HEK293 (cell line): Measurements from ENCODE around the gene ARV1.

Experiments used
- BCL11A ChIP-seq: fragments of 450-650 bp; formaldehyde crosslinking; IDR thresholded peaks from 2 replicates; pipeline ENCODE4 v1.5.1; 2016; ENCODE audit warnings: low read depth, missing biosample characterization, missing genetic modification characterization
- BCL11B ChIP-seq: fragments of 450-650 bp; formaldehyde crosslinking; IDR thresholded peaks from 2 replicates; pipeline ENCODE4 v1.5.1; 2016; ENCODE audit warnings: low read depth, missing biosample characterization, missing genetic modification characterization
- IKZF3 ChIP-seq: fragments of 450-650 bp; IDR thresholded peaks from 2 replicates; pipeline ENCODE4 v1.5.0; 2018; ENCODE audit warnings: missing biosample characterization, mild to moderate bottlenecking, missing genetic modification characterization, moderate library complexity
- REPIN1 ChIP-seq: fragments of 450-650 bp; formaldehyde crosslinking; IDR thresholded peaks from 2 replicates; pipeline ENCODE4 v1.5.1; 2017; ENCODE audit warnings: missing biosample characterization, missing genetic modification characterization, low read depth
- SP2 ChIP-seq: fragments of 450-650 bp; formaldehyde crosslinking; IDR thresholded peaks from 2 replicates; pipeline ENCODE4 v1.5.1; 2016; ENCODE audit warnings: missing biosample characterization, missing genetic modification characterization
- WT1 ChIP-seq: fragments of 450-650 bp; formaldehyde crosslinking; IDR thresholded peaks from 2 replicates; pipeline ENCODE4 v1.5.1; 2016; ENCODE audit warnings: missing biosample characterization, missing genetic modification characterization
- YY2 ChIP-seq: fragments of 450-650 bp; formaldehyde crosslinking; IDR thresholded peaks from 2 replicates; pipeline ENCODE4 v1.5.1; 2016; ENCODE audit warnings: missing biosample characterization, missing genetic modification characterization
- ZBTB20 ChIP-seq: fragments of 450-650 bp; formaldehyde crosslinking; IDR thresholded peaks from 2 replicates; pipeline ENCODE4 v1.5.1; 2016; ENCODE audit warnings: missing biosample characterization, missing genetic modification characterization
- ZBTB8A ChIP-seq: fragments of 450-650 bp; formaldehyde crosslinking; IDR thresholded peaks from 2 replicates; pipeline ENCODE4 v1.5.1; 2016; ENCODE audit warnings: missing biosample characterization, missing genetic modification characterization
- ZFP37 ChIP-seq: fragments of 450-650 bp; formaldehyde crosslinking; IDR thresholded peaks from 2 replicates; pipeline ENCODE4 v1.5.1; 2016; ENCODE audit warnings: missing biosample characterization, missing genetic modification characterization
- ZNF121 ChIP-seq: fragments of 450-650 bp; formaldehyde crosslinking; IDR thresholded peaks from 2 replicates; pipeline ENCODE4 v1.5.1; 2016; ENCODE audit warnings: missing biosample characterization, missing genetic modification characterization
- ZNF133 ChIP-seq: fragments of 450-650 bp; formaldehyde crosslinking; IDR thresholded peaks from 2 replicates; pipeline ENCODE4 v1.5.1; 2016; ENCODE audit warnings: missing biosample characterization, missing genetic modification characterization
- ZNF146 ChIP-seq: fragments of 450-650 bp; formaldehyde crosslinking; IDR thresholded peaks from 2 replicates; pipeline ENCODE4 v1.5.1; 2016; ENCODE audit warnings: missing biosample characterization, missing genetic modification characterization
- ZNF202 ChIP-seq: fragments of 450-650 bp; formaldehyde crosslinking; IDR thresholded peaks from 2 replicates; pipeline ENCODE4 v1.5.1; 2016; ENCODE audit warnings: missing biosample characterization, missing genetic modification characterization, borderline replicate concordance
- ZNF324 ChIP-seq: fragments of 450-650 bp; formaldehyde crosslinking; IDR thresholded peaks from 2 replicates; pipeline ENCODE4 v1.5.1; 2016; ENCODE audit warnings: missing biosample characterization, missing genetic modification characterization
- ZNF335 ChIP-seq: fragments of 450-650 bp; formaldehyde crosslinking; conservative IDR thresholded peaks from 2 replicates; pipeline ENCODE4 v1.5.1; 2016; ENCODE audit warnings: missing biosample characterization, missing genetic modification characterization
- ZNF366 ChIP-seq: fragments of 450-650 bp; formaldehyde crosslinking; conservative IDR thresholded peaks from 2 replicates; pipeline ENCODE4 v1.5.1; 2016; ENCODE audit warnings: missing biosample characterization, missing genetic modification characterization
- ZNF391 ChIP-seq: fragments of 450-650 bp; formaldehyde crosslinking; IDR thresholded peaks from 2 replicates; pipeline ENCODE4 v1.5.1; 2016; ENCODE audit warnings: low read depth, missing biosample characterization, missing genetic modification characterization, borderline replicate concordance
- ZNF404 ChIP-seq: fragments of 450-650 bp; formaldehyde crosslinking; IDR thresholded peaks from 2 replicates; pipeline ENCODE4 v1.5.1; 2017; ENCODE audit warnings: missing biosample characterization, missing genetic modification characterization
- ZNF530 ChIP-seq: fragments of 450-650 bp; formaldehyde crosslinking; IDR thresholded peaks from 2 replicates; pipeline ENCODE4 v1.5.1; 2016; ENCODE audit warnings: low read depth, missing biosample characterization, missing genetic modification characterization
- ZNF558 ChIP-seq: fragments of 450-650 bp; formaldehyde crosslinking; IDR thresholded peaks from 2 replicates; pipeline ENCODE4 v1.5.1; 2016; ENCODE audit warnings: missing biosample characterization, missing genetic modification characterization
- ZNF747 ChIP-seq: fragments of 450-650 bp; formaldehyde crosslinking; IDR thresholded peaks from 2 replicates; pipeline ENCODE4 v1.5.1; 2016; ENCODE audit warnings: missing biosample characterization, missing genetic modification characterization
- ZNF791 ChIP-seq: fragments of 450-650 bp; formaldehyde crosslinking; IDR thresholded peaks from 2 replicates; pipeline ENCODE4 v1.5.1; 2016; ENCODE audit warnings: missing biosample characterization, missing genetic modification characterization
- ZSCAN30 ChIP-seq: fragments of 450-650 bp; IDR thresholded peaks from 2 replicates; pipeline ENCODE4 v1.5.1; 2018; ENCODE audit warnings: missing biosample characterization, mild to moderate bottlenecking, missing genetic modification characterization, moderate library complexity
- TF ChIP-seq, protein P1 (sequence below): fragments of 450-650 bp; formaldehyde crosslinking; IDR thresholded peaks from 2 replicates; pipeline ENCODE4 v1.5.1; 2016; ENCODE audit warnings: missing biosample characterization, missing genetic modification characterization
- TF ChIP-seq, protein P2 (sequence below): fragments of 450-650 bp; formaldehyde crosslinking; IDR thresholded peaks from 2 replicates; pipeline ENCODE4 v1.5.1; 2016; ENCODE audit warnings: missing biosample characterization, missing genetic modification characterization
- TF ChIP-seq, protein P3 (sequence below): fragments of 450-650 bp; formaldehyde crosslinking; conservative IDR thresholded peaks from 2 replicates; pipeline ENCODE4 v1.5.1; 2016; ENCODE audit warnings: low read depth, missing biosample characterization, missing genetic modification characterization
- TF ChIP-seq, protein P4 (sequence below): fragments of 450-650 bp; formaldehyde crosslinking; IDR thresholded peaks from 2 replicates; pipeline ENCODE4 v1.5.1; 2016; ENCODE audit warnings: missing biosample characterization, missing genetic modification characterization
- TF ChIP-seq, protein P5 (sequence below): fragments of 450-650 bp; formaldehyde crosslinking; IDR thresholded peaks from 2 replicates; pipeline ENCODE4 v1.5.1; 2017; ENCODE audit warnings: missing biosample characterization, missing genetic modification characterization

Gene ARV1

DNA sequence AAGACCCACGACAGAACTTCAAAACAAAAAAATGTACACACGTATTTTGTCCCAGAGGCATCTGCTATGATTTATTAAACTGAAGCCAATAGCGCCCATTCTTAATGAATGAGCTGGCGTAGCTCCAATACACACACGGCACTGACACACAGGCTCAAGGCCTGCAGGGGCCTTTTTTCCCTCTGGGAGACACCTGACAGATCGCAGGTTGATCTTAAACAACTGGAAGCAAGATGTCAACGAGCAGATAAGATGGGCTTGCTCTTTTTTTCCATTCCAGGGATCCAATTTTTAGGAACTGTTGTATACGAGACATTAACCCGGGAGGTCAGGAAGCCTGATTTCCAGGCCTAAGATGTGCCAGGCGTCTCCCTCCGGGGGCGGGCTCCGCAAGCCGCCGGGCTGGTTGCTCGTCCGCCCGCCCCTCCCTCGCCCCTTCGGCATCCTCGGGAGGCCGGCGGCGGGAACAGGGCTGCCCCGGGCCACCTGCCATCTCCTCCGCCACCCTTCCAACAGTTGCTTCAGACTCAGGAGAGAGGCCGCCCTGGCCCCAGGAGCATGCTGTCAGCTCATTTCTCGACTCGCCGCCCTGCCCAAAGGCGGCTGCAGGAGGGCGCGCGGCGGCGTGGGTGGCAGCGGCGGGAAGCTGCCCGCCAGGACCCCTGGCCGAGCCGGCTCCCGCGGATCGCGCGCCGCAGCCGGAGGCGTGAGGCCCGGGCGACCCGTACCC, 968 bp upstream of the ARV1 start (continued):
- TF ChIP-seq, protein P1, sequence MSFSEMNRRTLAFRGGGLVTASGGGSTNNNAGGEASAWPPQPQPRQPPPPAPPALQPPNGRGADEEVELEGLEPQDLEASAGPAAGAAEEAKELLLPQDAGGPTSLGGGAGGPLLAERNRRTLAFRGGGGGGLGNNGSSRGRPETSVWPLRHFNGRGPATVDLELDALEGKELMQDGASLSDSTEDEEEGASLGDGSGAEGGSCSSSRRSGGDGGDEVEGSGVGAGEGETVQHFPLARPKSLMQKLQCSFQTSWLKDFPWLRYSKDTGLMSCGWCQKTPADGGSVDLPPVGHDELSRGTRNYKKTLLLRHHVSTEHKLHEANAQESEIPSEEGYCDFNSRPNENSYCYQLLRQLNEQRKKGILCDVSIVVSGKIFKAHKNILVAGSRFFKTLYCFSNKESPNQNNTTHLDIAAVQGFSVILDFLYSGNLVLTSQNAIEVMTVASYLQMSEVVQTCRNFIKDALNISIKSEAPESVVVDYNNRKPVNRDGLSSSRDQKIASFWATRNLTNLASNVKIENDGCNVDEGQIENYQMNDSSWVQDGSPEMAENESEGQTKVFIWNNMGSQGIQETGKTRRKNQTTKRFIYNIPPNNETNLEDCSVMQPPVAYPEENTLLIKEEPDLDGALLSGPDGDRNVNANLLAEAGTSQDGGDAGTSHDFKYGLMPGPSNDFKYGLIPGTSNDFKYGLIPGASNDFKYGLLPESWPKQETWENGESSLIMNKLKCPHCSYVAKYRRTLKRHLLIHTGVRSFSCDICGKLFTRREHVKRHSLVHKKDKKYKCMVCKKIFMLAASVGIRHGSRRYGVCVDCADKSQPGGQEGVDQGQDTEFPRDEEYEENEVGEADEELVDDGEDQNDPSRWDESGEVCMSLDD (tag by site-specific recombination), result no peak
- TF ChIP-seq ZSCAN30 (tag by site-specific recombination) (peak; percentile 63), YY2 (no peak), BCL11B (tag by site-specific recombination) (no peak), ZFP37 (tag by site-specific recombination) (0 out of 2 replicates have a peak, but pooled peaks have one; percentile 52), ZNF391 (tag by site-specific recombination) (no peak), ZNF202 (no peak), BCL11A (no peak), ZBTB8A (tag by site-specific recombination) (peak; percentile 84), ZNF530 (tag by site-specific recombination) (no peak), ZNF558 (tag by site-specific recombination) (0 out of 2 replicates have a peak, but pooled peaks have one; percentile 39), ZNF366 (tag by site-specific recombination) (0 out of 2 replicates have a peak, but pooled peaks have one; percentile 21), REPIN1 (tag by site-specific recombination) (no peak), ZNF747 (tag by site-specific recombination) (no peak), ZNF133 (tag by site-specific recombination) (no peak), ZNF324 (tag by site-specific recombination) (0 out of 2 replicates have a peak, but pooled peaks have one; percentile 13), ZNF404 (tag by site-specific recombination) (no peak), WT1 (tag by site-specific recombination) (peak; percentile 57), ZNF146 (tag by site-specific recombination) (no peak), ZNF791 (tag by site-specific recombination) (no peak), ZNF335 (tag by site-specific recombination) (peak; percentile 93), ZBTB20 (peak; percentile 82), SP2 (tag by site-specific recombination) (peak; percentile 84), ZNF121 (tag by site-specific recombination) (no peak), IKZF3 (peak; percentile 77)
- TF ChIP-seq, protein P2, sequence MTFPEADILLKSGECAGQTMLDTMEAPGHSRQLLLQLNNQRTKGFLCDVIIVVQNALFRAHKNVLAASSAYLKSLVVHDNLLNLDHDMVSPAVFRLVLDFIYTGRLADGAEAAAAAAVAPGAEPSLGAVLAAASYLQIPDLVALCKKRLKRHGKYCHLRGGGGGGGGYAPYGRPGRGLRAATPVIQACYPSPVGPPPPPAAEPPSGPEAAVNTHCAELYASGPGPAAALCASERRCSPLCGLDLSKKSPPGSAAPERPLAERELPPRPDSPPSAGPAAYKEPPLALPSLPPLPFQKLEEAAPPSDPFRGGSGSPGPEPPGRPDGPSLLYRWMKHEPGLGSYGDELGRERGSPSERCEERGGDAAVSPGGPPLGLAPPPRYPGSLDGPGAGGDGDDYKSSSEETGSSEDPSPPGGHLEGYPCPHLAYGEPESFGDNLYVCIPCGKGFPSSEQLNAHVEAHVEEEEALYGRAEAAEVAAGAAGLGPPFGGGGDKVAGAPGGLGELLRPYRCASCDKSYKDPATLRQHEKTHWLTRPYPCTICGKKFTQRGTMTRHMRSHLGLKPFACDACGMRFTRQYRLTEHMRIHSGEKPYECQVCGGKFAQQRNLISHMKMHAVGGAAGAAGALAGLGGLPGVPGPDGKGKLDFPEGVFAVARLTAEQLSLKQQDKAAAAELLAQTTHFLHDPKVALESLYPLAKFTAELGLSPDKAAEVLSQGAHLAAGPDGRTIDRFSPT (tag by site-specific recombination), result peak; percentile 81
- TF ChIP-seq, protein P3, sequence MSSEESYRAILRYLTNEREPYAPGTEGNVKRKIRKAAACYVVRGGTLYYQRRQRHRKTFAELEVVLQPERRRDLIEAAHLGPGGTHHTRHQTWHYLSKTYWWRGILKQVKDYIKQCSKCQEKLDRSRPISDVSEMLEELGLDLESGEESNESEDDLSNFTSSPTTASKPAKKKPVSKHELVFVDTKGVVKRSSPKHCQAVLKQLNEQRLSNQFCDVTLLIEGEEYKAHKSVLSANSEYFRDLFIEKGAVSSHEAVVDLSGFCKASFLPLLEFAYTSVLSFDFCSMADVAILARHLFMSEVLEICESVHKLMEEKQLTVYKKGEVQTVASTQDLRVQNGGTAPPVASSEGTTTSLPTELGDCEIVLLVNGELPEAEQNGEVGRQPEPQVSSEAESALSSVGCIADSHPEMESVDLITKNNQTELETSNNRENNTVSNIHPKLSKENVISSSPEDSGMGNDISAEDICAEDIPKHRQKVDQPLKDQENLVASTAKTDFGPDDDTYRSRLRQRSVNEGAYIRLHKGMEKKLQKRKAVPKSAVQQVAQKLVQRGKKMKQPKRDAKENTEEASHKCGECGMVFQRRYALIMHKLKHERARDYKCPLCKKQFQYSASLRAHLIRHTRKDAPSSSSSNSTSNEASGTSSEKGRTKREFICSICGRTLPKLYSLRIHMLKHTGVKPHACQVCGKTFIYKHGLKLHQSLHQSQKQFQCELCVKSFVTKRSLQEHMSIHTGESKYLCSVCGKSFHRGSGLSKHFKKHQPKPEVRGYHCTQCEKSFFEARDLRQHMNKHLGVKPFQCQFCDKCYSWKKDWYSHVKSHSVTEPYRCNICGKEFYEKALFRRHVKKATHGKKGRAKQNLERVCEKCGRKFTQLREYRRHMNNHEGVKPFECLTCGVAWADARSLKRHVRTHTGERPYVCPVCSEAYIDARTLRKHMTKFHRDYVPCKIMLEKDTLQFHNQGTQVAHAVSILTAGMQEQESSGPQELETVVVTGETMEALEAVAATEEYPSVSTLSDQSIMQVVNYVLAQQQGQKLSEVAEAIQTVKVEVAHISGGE (tag by site-specific recombination), result no peak; the same call in 1 of the 2 replicates
- TF ChIP-seq, protein P4, sequence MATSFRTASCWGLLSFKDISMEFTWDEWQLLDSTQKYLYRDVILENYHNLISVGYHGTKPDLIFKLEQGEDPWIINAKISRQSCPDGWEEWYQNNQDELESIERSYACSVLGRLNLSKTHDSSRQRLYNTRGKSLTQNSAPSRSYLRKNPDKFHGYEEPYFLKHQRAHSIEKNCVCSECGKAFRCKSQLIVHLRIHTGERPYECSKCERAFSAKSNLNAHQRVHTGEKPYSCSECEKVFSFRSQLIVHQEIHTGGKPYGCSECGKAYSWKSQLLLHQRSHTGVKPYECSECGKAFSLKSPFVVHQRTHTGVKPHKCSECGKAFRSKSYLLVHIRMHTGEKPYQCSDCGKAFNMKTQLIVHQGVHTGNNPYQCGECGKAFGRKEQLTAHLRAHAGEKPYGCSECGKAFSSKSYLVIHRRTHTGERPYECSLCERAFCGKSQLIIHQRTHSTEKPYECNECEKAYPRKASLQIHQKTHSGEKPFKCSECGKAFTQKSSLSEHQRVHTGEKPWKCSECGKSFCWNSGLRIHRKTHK (tag by site-specific recombination), result no peak
- TF ChIP-seq, protein P5, sequence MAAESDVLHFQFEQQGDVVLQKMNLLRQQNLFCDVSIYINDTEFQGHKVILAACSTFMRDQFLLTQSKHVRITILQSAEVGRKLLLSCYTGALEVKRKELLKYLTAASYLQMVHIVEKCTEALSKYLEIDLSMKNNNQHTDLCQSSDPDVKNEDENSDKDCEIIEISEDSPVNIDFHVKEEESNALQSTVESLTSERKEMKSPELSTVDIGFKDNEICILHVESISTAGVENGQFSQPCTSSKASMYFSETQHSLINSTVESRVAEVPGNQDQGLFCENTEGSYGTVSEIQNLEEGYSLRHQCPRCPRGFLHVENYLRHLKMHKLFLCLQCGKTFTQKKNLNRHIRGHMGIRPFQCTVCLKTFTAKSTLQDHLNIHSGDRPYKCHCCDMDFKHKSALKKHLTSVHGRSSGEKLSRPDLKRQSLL (tag by site-specific recombination), result no peak
